ENCODE results near the gene SFRP2. TPM values are rescaled to one million over a fixed set of nuclear protein-coding genes. Genes with fewer than 3 reads are reported as not detected.

The SFRP2 gene
- total RNA-seq, 1 donor from 2014 or later: 86.1 TPM

- no peak overlapping the region for H3K9ac ChIP-seq
- H3K4me3 Mint-ChIP-seq: no peak overlapping the region
Observed at GRCh38 chr4:153755186-153755585, 33.7 kb downstream of the SFRP2 start.

GRCh38 chr4:153750197-153750817 lies 38.6 kb downstream of the SFRP2 start:
- Histone ChIP-seq H3K4me2 (no peak overlapping the region), H3K4me3 (no peak overlapping the region), H3K27ac (no peak overlapping the region), H3K36me3 (no peaks in the 10 kb centered on the region), H3K9ac (no peak overlapping the region), H3K79me2 (ENCODE audit: low read depth) (no peaks in the 10 kb centered on the region), H3K27me3 (no peaks in the 10 kb centered on the region), H3F3A (ENCODE audit: low read depth) (no peaks in the 10 kb centered on the region), H2AFZ (replicated peaks) (no peak overlapping the region), H3K4me1 (no peaks in the 10 kb centered on the region), H4K20me1 (ENCODE audit: low read depth) (peaks cover 2% of the 10 kb centered on the region), H3K9me3 (ENCODE audit: low read depth) (no peaks in the 10 kb centered on the region)
- H3K4me3 Mint-ChIP-seq: no peak overlapping the region
- H3K4me1 Mint-ChIP-seq: peaks cover 22% of the 10 kb centered on the region
- peak; percentile 90 for DNase-seq (ENCODE audit: low spot score)
- H3K9me3 Mint-ChIP-seq: peaks cover 18% of the 10 kb centered on the region
- H3K36me3 Mint-ChIP-seq: peaks cover 29% of the 10 kb centered on the region
- H3K27ac Mint-ChIP-seq: no peak overlapping the region
- peak; percentile 88 for TF ChIP-seq CTCF (IDR thresholded peaks at IDR 0.05)
- TF ChIP-seq EZH2phosphoT487 (IDR thresholded peaks at IDR 0.05): no peak
- H3K27me3 Mint-ChIP-seq (ENCODE audit: insufficient read depth, low read depth): no peaks in the 10 kb centered on the region

More at GRCh38 chr4:153755186-153755585, 33.7 kb downstream of the SFRP2 start:
- Histone ChIP-seq H3K36me3 (no peaks in the 10 kb centered on the region), H3K79me2 (ENCODE audit: low read depth) (peaks cover 21% of the 10 kb centered on the region), H3K9me3 (ENCODE audit: low read depth) (no peaks in the 10 kb centered on the region), H3K27ac (no peak overlapping the region), H3F3A (ENCODE audit: low read depth) (peaks cover 12% of the 10 kb centered on the region), H3K4me1 (peaks cover 15% of the 10 kb centered on the region), H2AFZ (replicated peaks) (no peak overlapping the region), H3K4me3 (no peak overlapping the region), H3K27me3 (peaks cover 10% of the 10 kb centered on the region), H3K4me2 (no peak overlapping the region), H4K20me1 (ENCODE audit: low read depth) (peaks cover 2% of the 10 kb centered on the region)
- H3K27ac Mint-ChIP-seq: no peak overlapping the region
- H3K9me3 Mint-ChIP-seq: peaks cover 29% of the 10 kb centered on the region
- peaks cover 41% of the 10 kb centered on the region for H3K36me3 Mint-ChIP-seq
- H3K27me3 Mint-ChIP-seq (ENCODE audit: insufficient read depth, low read depth): peaks cover 9% of the 10 kb centered on the region
- H3K4me1 Mint-ChIP-seq: peaks cover 26% of the 10 kb centered on the region
- TF ChIP-seq EZH2phosphoT487 (IDR thresholded peaks at IDR 0.05) (no peak), EZH2 (IDR thresholded peaks at IDR 0.05) (no peak), CTCF (IDR thresholded peaks at IDR 0.05) (no peak)
- DNase-seq (ENCODE audit: low spot score): no peak

GRCh38 chr4:153748378-153748777 lies 40.5 kb downstream of the SFRP2 start:
- TF ChIP-seq EZH2phosphoT487 (IDR thresholded peaks at IDR 0.05) (no peak), EZH2 (IDR thresholded peaks at IDR 0.05) (no peak), CTCF (IDR thresholded peaks at IDR 0.05) (no peak)
- peaks cover 2% of the 10 kb centered on the region for H3K27me3 Mint-ChIP-seq (ENCODE audit: insufficient read depth, low read depth)
- peaks cover 2% of the 10 kb centered on the region for H4K20me1 ChIP-seq (ENCODE audit: low read depth)
- no peak overlapping the region for H3K9ac ChIP-seq
- no peaks in the 10 kb centered on the region for H3K27me3 ChIP-seq
- no peaks in the 10 kb centered on the region for H3K9me3 ChIP-seq (ENCODE audit: low read depth)
- peaks cover 22% of the 10 kb centered on the region for H3K4me1 Mint-ChIP-seq
- no peaks in the 10 kb centered on the region for H3K36me3 ChIP-seq
- peaks cover 30% of the 10 kb centered on the region for H3K36me3 Mint-ChIP-seq
- H3K4me3 ChIP-seq: no peak overlapping the region
- no peak overlapping the region for H3K27ac Mint-ChIP-seq
- no peak overlapping the region for H2AFZ ChIP-seq (replicated peaks)
- no peak overlapping the region for H3K27ac ChIP-seq
- H3K4me1 ChIP-seq: no peaks in the 10 kb centered on the region
- no peak for DNase-seq (ENCODE audit: low spot score)
- H3K4me3 Mint-ChIP-seq: no peak overlapping the region
- H3F3A ChIP-seq (ENCODE audit: low read depth): no peaks in the 10 kb centered on the region
- peaks cover 4% of the 10 kb centered on the region for H3K9me3 Mint-ChIP-seq
- H3K79me2 ChIP-seq (ENCODE audit: low read depth): no peaks in the 10 kb centered on the region
- H3K4me2 ChIP-seq: no peak overlapping the region
